Transverse colon (tissue), 4 donors: ENCODE data around the gene ZFAND3. TPM values are rescaled to one million over a fixed set of nuclear protein-coding genes. Genes with fewer than 3 reads are reported as not detected.

Experiments
- DNase-seq: peaks from one replicate; pipeline ENCODE4 v3.0.0-alpha.2; 2019
- H3K27ac ChIP-seq, 4 donors: fragments of 200-600 bp; sonication (generic); 2 replicates each; pipeline ENCODE4 v1.5.1; 2016 to 2018; ENCODE audit warnings: inconsistent platforms in 4 of 4
- H3K27me3 ChIP-seq: fragments of 200-600 bp; sonication (generic); 2 replicates; pipeline ENCODE4 v1.5.1; 2017; ENCODE audit warnings: inconsistent platforms
- H3K36me3 ChIP-seq, 4 donors: fragments of 200-600 bp; sonication (generic); 2 replicates each; pipeline ENCODE4 v1.5.1; 2017 to 2019; ENCODE audit warnings: inconsistent platforms in 4 of 4
- H3K4me1 ChIP-seq, 4 donors: fragments of 200-600 bp; sonication (generic); 2 replicates each; pipeline ENCODE4 v1.5.1; 2017 to 2020; ENCODE audit warnings: inconsistent platforms in 4 of 4
- H3K4me3 ChIP-seq, 4 donors: fragments of 200-600 bp; sonication (generic); 1 replicate in 1 of 4; 2 replicates in 3 of 4; pipeline versions ENCODE4 v1.5.1 to v1.6.1; 2017 to 2019; ENCODE audit warnings: inconsistent platforms in 4 of 4
- H3K9me3 ChIP-seq, 2 donors: fragments of 200-600 bp; sonication (generic); 2 replicates each; pipeline ENCODE4 v1.5.1; 2017 to 2019; ENCODE audit warnings: inconsistent platforms in 2 of 2
- EP300 ChIP-seq: sonication (generic); formaldehyde crosslinking; IDR thresholded peaks from one replicate; pipeline ENCODE4 v1.6.1; 2017; ENCODE audit warnings: antibody characterized with exemption, low read depth
- POLR2A ChIP-seq: fragments of 450-650 bp; IDR thresholded peaks from one replicate; pipeline ENCODE4 v1.6.1; 2016; ENCODE audit warnings: antibody characterized with exemption, mild to moderate bottlenecking, moderate library complexity
- POLR2AphosphoS5 ChIP-seq, 3 donors: sonication (generic); formaldehyde crosslinking; IDR thresholded peaks; one replicate each; pipeline ENCODE4 v1.6.1; 2016; ENCODE audit warnings: antibody characterized with exemption in 3 of 3
- WGBS, 2 donors: methylation state at CpG; one replicate each; pipeline ENCODE4 v1.1.5; 2018; ENCODE audit warnings: low coverage in 1 of 2; 5-methylcytosine and 5-hydroxymethylcytosine counted together
- in situ Hi-C, 4 donors: fragments of 200-750 bp; cut with MboI; loops; one replicate each; pipeline versions ENCODE4 v1.15.0 to v1.15.1; 2017; ENCODE audit warnings: low sequenced_read_pairs in 3 of 4, low pct_ligation_motif_present in 1 of 4, low pct_unique_long_range_greater_than_20kb in 1 of 4
- intact Hi-C: fragments of 100-400 bp; cut with DNase I; formaldehyde crosslinking; loops from one replicate; pipeline ENCODE4 v1.15.1; 2023; ENCODE audit warnings: low total_unique reads
- total RNA-seq, 4 donors: library from RNA; depleted of rRNA; stranded (reverse); fragments of >200 nt; gene quantifications; one replicate each; pipeline ENCODE4 v1.1.0, GENCODE V29; 2016
- TF ChIP-seq, protein P1 (sequence below), 5 experiments: fragments of 200-600 bp in 3 of 5; fragments of 450-650 bp in 2 of 5; sonication (generic) in 3 of 5; IDR thresholded peaks; 1 replicate in 2 of 5; 2 replicates in 3 of 5; pipeline ENCODE4 v1.5.1; 2016 to 2017; ENCODE audit warnings: antibody characterized with exemption in 5 of 5, inconsistent platforms in 3 of 5, mild to moderate bottlenecking in 2 of 5, moderate library complexity in 1 of 5

The ZFAND3 gene
- total RNA-seq, 4 donors from 2014 or later = 20.5 to 83.4 (median 36.5) TPM

GRCh38 chr6:37993596-37993995 lies 174.1 kb downstream of the ZFAND3 start:
- H3K27ac ChIP-seq = no peak overlapping the region
- no peaks in the 10 kb centered on the region for H3K9me3 ChIP-seq
- in situ Hi-C loops = no loop called here
- no peak overlapping the region for H3K4me3 ChIP-seq
- DNase-seq = no peak
- intact Hi-C loops = no loop called here
- no peaks in the 10 kb centered on the region for H3K27me3 ChIP-seq
- 83 to 90% methylated on average over 5 of the region's 5 CpGs for WGBS, 2 donors
- no peaks in the 10 kb centered on the region for H3K36me3 ChIP-seq
- TF ChIP-seq, protein P1, sequence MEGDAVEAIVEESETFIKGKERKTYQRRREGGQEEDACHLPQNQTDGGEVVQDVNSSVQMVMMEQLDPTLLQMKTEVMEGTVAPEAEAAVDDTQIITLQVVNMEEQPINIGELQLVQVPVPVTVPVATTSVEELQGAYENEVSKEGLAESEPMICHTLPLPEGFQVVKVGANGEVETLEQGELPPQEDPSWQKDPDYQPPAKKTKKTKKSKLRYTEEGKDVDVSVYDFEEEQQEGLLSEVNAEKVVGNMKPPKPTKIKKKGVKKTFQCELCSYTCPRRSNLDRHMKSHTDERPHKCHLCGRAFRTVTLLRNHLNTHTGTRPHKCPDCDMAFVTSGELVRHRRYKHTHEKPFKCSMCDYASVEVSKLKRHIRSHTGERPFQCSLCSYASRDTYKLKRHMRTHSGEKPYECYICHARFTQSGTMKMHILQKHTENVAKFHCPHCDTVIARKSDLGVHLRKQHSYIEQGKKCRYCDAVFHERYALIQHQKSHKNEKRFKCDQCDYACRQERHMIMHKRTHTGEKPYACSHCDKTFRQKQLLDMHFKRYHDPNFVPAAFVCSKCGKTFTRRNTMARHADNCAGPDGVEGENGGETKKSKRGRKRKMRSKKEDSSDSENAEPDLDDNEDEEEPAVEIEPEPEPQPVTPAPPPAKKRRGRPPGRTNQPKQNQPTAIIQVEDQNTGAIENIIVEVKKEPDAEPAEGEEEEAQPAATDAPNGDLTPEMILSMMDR (IDR thresholded peaks at IDR 0.05) = no peak
- TF ChIP-seq EP300 (no peak), POLR2A (no peak), POLR2AphosphoS5 (IDR thresholded peaks at IDR 0.05) (no peak)
- peaks cover 0 to 34% (median 6%) of the 10 kb centered on the region in 4 donors for H3K4me1 ChIP-seq

- Histone ChIP-seq H3K27me3 (no peaks in the 10 kb centered on the region), H3K9me3 (no peaks in the 10 kb centered on the region), H3K27ac (no peak overlapping the region), H3K4me3 (no peak overlapping the region), H3K36me3 (no peaks in the 10 kb centered on the region), H3K4me1 (peaks cover 0 to 31% (median 5%) of the 10 kb centered on the region in 4 donors)
- WGBS, 2 donors = 80 to 86% methylated on average over 2 of the region's 2 CpGs
- DNase-seq = no peak
- intact Hi-C loops = no loop called here
- in situ Hi-C loops = no loop called here
- TF ChIP-seq POLR2A (no peak), POLR2AphosphoS5 (IDR thresholded peaks at IDR 0.05) (no peak), EP300 (no peak)
- TF ChIP-seq, protein P1 (IDR thresholded peaks at IDR 0.05) = no peak
Measured at GRCh38 chr6:37994223-37994622, 174.7 kb downstream of the ZFAND3 start.

DNA sequence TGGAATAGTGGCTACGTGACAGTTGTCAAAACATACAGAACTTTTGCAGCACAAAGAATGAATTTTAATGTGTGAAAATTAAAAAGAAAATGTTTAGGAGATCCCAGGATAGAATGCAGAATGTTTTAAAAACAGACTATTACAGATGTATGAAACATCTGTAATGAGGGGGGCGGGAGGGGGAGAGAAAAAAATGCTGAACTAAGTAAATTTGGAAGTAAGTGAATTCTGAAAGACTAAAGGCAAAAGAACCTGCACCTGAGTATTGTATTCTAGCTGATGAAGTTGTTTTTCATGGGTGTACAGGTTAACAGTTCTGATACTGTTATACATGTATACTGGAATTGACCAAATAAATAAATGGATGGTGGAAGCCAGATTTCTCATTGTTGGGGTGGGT lies 178.8 kb downstream of the ZFAND3 start:
- in situ Hi-C loops = no loop called here
- 94 to 96% methylated on average over 2 of the region's 2 CpGs for WGBS, 2 donors

GRCh38 chr6:38001386-38001785 lies 181.9 kb downstream of the ZFAND3 start:
- in situ Hi-C loops = no loop called here
- Histone ChIP-seq H3K4me1 (no peaks in the 10 kb centered on the region), H3K27ac (no peak overlapping the region), H3K4me3 (no peak overlapping the region), H3K27me3 (no peaks in the 10 kb centered on the region), H3K36me3 (no peaks in the 10 kb centered on the region), H3K9me3 (no peaks in the 10 kb centered on the region)
- WGBS, 2 donors = 88 to 91% methylated on average over 1 of the region's 1 CpG
- no peak for DNase-seq
- no peak for TF ChIP-seq POLR2AphosphoS5 (IDR thresholded peaks at IDR 0.05)
- TF ChIP-seq POLR2A = no peak
- TF ChIP-seq, protein P1 (IDR thresholded peaks at IDR 0.05) = no peak
- no peak for TF ChIP-seq EP300
- intact Hi-C loops = no loop called here

More for the DNA sequence above, 178.8 kb downstream of the ZFAND3 start:
- Histone ChIP-seq H3K9me3 (no peaks in the 10 kb centered on the region), H3K27me3 (no peaks in the 10 kb centered on the region), H3K27ac (no peak overlapping the region), H3K36me3 (no peaks in the 10 kb centered on the region), H3K4me1 (peaks cover 0 to 7% (median 0%) of the 10 kb centered on the region in 4 donors), H3K4me3 (no peak overlapping the region)
- TF ChIP-seq POLR2AphosphoS5 (IDR thresholded peaks at IDR 0.05) (no peak), EP300 (no peak), POLR2A (no peak)
- TF ChIP-seq, protein P1 (IDR thresholded peaks at IDR 0.05) = no peak
- no peak for DNase-seq
- intact Hi-C loops = no loop called here
